Cardiac muscle cell (in vitro differentiated cells and primary cell): ENCODE data around the gene CYP46A1. TPM values are rescaled to one million over a fixed set of nuclear protein-coding genes. Genes with fewer than 3 reads are reported as not detected.

Experiments
- DNase-seq, 2 donors: peaks; one replicate each; pipeline versions ENCODE4 v3.0.0 to v3.0.0-alpha.2; 2010 to 2017; ENCODE audit warnings: low read depth in 1 of 2, low spot score in 1 of 2
- H3K27ac ChIP-seq: fragments of 200-600 bp; sonication (generic); 2 replicates; pipeline ENCODE4 v1.5.1; 2016
- H3K27me3 ChIP-seq: fragments of 200-600 bp; sonication (generic); 2 replicates; pipeline ENCODE4 v1.6.0; 2016; ENCODE audit warnings: control low read depth
- H3K36me3 ChIP-seq: fragments of 200-600 bp; sonication (generic); 2 replicates; pipeline ENCODE4 v1.5.1; 2016; ENCODE audit warnings: control low read depth
- H3K4me1 ChIP-seq: fragments of 200-600 bp; sonication (generic); 2 replicates; pipeline ENCODE4 v1.8.1; 2017; ENCODE audit warnings: low read depth, mild to moderate bottlenecking, mixed run types
- H3K4me3 ChIP-seq: fragments of 200-600 bp; sonication (generic); 2 replicates; pipeline ENCODE4 v1.5.1; 2016; ENCODE audit warnings: mild to moderate bottlenecking
- H3K9me3 ChIP-seq: fragments of 200-600 bp; sonication (generic); 2 replicates; pipeline ENCODE4 v1.5.1; 2017; ENCODE audit warnings: low read depth, mild to moderate bottlenecking, control low read depth
- polyA plus RNA-seq: library from polyadenylated mRNA; unstranded; fragments of >200 nt; fragmentation: Nextera tagmentation; extraction: Ambion mirVana; gene quantifications from 2 replicates; pipeline ENCODE4 v1.2.1, GENCODE V29; 2016
- total RNA-seq: library from RNA; depleted of rRNA; stranded (reverse); fragments of >200 nt; gene quantifications from 2 replicates; pipeline ENCODE4 v1.2.3, GENCODE V29; 2016
- TF ChIP-seq, protein P1 (sequence below): IDR thresholded peaks from 2 replicates; pipeline ENCODE4 v1.5.1; 2012; ENCODE audit warnings: low read depth, mild to moderate bottlenecking, low read length

CYP46A1 gene
- total and polyA plus RNA-seq, 2 experiments from 2014 or later = 11.1 to 15.0 TPM

DNA sequence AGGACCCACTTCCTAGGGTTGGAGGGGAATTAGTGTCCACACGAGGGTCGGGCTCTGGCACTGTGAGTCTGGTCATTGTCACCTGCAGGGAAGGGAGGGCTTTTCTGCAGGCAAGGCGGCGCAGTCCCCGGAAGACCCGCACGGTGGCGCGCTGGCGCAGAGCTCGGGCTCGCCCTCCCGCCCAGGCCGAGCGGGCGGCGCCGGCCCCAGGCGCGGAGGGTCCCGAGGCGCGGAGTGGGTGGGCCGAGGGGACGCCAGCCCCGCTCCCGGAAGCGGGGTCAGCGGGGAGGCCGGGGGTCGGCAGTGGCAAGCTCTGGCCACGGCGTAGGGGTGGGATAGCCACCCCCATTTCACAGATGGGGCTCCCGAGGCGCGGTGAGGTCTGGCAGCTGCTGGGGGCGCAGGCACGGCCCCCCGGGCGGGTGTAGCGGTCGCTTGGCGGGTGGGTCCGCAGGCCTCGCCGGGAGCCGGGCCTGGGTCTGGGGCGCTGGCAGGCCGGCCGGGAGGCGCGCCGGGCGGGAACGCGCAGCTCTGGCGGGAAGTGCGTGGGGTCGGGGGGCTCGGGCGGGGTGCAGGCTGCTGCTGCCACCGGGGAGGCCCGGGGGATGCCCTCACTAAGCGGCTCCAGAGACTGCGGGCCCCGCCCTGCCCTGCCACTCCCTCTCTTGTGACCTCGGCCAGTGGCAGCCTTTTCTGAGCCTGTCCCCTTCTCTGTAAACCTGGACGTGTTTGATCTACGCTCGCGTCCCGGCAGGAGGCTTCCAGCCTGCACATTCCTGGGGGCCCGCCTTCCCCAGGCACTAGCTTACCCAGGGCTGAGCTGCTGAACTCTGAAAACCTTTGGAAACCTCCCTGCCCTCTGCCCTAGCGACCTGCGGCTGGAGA is 46.1 kb downstream of the CYP46A1 start:
- Histone ChIP-seq H3K27ac (no peak overlapping the region), H3K4me1 (peaks cover 6% of the 10 kb centered on the region), H3K27me3 (peaks cover 5% of the 10 kb centered on the region), H3K4me3 (peak overlapping the region; percentile 48), H3K9me3 (no peaks in the 10 kb centered on the region), H3K36me3 (no peaks in the 10 kb centered on the region)
- TF ChIP-seq, protein P1, sequence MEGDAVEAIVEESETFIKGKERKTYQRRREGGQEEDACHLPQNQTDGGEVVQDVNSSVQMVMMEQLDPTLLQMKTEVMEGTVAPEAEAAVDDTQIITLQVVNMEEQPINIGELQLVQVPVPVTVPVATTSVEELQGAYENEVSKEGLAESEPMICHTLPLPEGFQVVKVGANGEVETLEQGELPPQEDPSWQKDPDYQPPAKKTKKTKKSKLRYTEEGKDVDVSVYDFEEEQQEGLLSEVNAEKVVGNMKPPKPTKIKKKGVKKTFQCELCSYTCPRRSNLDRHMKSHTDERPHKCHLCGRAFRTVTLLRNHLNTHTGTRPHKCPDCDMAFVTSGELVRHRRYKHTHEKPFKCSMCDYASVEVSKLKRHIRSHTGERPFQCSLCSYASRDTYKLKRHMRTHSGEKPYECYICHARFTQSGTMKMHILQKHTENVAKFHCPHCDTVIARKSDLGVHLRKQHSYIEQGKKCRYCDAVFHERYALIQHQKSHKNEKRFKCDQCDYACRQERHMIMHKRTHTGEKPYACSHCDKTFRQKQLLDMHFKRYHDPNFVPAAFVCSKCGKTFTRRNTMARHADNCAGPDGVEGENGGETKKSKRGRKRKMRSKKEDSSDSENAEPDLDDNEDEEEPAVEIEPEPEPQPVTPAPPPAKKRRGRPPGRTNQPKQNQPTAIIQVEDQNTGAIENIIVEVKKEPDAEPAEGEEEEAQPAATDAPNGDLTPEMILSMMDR = peak; percentile 72
- DNase-seq = peak in 1 of 2 donors; percentile 87

DNA sequence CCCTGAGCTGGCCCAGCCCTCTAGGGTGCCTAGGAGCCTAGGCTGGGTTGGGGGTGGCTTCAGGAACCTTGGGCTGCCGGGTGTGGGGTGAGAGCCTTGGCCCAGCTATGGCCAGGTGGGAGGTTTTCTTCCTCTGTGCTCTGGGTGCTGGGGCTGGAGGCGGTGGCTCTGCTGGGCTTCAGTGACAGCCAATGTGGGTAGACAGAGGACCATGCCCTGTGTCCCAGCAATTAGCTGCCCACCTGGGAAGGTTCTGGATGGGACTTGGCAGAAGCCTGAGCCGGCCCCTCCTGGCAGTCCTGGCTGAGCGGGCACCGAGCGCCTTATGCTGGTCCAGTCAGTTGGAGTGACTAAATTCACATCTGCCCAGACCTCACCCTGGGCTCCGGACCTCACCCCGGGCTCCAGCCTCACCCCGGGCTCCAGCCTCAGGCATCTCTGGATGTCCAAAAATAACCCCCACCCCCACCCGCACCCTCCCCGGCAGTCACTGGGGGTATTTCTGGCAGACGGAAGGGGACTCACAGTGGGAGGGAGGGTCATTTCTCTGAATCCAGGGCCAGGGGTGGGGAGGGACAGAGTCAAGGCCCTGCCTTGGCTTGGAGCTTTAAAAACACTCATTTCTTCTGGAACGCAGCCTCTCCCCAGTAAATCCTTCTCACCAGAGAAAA is 46.9 kb downstream of the CYP46A1 start:
- no peak for DNase-seq
- no peaks in the 10 kb centered on the region for H3K36me3 ChIP-seq
- H3K4me3 ChIP-seq = no peak overlapping the region
- H3K4me1 ChIP-seq = peaks cover 6% of the 10 kb centered on the region
- TF ChIP-seq, protein P1 = no peak
- no peaks in the 10 kb centered on the region for H3K9me3 ChIP-seq
- H3K27ac ChIP-seq = no peak overlapping the region
- H3K27me3 ChIP-seq = peaks cover 5% of the 10 kb centered on the region

DNA sequence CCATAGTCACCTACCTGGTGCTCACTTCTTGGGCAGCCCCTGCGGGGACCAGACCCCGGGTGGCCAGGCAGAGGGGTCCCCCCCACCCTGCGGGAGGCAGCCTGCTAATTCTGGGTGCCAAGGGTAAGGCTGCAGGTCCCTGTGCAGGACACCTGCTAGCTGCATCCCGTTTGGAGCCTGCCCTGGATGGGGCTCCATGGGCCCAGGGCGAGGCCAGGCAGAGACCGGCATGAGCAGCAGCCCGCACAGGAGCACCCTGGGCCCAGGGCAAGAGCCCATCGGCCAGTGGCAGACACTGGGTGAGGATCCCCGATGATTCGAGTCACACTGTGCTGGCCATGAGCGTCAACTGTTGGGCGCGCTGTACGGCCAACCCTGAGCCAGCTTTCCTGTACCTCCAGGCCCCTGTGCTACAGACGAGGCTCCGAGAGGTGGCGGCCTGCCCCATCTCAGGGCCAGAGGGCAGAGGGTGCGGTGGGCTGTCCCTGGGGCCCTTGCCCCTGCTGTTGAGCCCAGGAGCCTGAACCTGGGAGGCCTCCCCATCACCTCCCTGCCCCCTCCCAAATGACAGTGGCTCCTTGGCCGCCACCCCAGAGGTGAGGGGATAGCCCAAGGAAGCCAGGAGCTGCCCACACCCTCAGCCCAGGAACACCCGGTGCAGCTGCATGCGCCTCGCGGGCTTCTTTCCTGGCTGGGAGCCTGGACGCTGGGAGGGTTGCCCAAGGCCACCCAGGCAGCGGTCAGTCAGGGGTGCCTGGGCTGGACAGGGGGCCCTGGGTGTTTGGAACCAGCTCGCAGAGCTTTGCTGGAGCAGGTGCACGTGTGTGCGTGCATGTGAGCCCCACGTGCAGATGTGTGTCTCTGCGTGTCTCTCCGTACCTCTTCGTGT is 47.7 kb downstream of the CYP46A1 start:
- TF ChIP-seq, protein P1 = no peak
- H3K36me3 ChIP-seq = no peaks in the 10 kb centered on the region
- no peak overlapping the region for H3K4me3 ChIP-seq
- H3K27ac ChIP-seq = no peak overlapping the region
- peaks cover 8% of the 10 kb centered on the region for H3K4me1 ChIP-seq
- H3K27me3 ChIP-seq = peaks cover 5% of the 10 kb centered on the region
- DNase-seq = no peak
- no peaks in the 10 kb centered on the region for H3K9me3 ChIP-seq

DNA sequence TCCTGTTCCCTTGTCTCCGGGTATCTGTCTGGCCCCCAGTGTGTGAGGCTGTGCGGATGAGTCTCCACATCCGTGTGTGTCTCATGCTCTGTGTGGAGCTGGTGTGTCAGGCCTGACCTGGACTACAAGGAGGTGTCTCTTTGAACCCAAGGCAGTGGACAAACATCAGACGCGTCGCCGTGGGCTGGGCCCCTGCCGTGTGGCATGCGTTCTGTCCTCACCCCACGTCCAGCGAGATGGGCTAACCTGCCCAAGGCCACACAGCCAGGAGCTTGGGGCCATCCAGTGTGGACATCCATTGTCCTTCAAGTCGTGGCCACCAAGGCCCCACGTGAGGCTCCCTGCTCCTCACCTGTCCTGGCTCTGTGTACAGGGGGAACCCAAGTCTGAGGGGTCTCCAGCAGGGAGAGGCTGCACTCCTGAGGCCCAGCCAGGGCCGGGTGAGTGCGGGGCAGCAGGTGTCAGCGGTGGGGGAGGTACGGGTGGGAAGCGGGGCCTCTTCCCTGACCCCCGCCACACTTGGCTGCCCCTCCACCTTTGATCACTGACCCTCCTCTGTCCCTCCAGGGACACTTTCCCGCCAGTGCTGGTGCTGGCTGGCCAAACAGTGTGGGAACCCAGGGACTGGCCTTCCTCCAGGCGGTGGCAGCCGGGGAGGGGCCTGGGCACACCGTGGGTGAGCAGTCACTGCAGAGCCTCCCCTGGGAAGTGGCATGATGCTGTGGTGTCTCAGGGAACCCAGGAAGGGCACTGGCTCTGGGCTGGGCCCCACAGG is 48.5 kb downstream of the CYP46A1 start:
- H3K9me3 ChIP-seq = no peaks in the 10 kb centered on the region
- no peaks in the 10 kb centered on the region for H3K36me3 ChIP-seq
- peaks cover 5% of the 10 kb centered on the region for H3K27me3 ChIP-seq
- no peak overlapping the region for H3K27ac ChIP-seq
- H3K4me1 ChIP-seq = peaks cover 16% of the 10 kb centered on the region
- no peak overlapping the region for H3K4me3 ChIP-seq
- TF ChIP-seq, protein P1 = no peak
- DNase-seq = no peak

DNA sequence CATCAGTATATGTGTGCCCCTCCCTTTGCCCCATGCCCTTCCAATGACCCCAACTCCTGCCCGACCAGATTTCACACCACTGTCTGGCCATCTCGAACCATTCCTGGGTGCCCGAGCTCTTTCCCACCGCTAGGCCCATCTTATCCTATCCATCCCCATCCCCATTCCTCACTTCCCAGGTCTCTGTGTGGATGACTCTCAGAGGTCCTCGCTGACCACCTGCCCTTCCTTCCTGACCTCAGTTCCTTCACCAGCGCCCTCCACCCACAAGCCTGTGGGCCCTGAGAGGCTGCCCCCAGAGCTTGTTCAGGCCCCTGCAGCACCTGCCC is 49.1 kb downstream of the CYP46A1 start:
- Histone ChIP-seq H3K4me1 (peaks cover 21% of the 10 kb centered on the region), H3K27me3 (peaks cover 5% of the 10 kb centered on the region), H3K9me3 (no peaks in the 10 kb centered on the region), H3K27ac (no peak overlapping the region), H3K36me3 (no peaks in the 10 kb centered on the region), H3K4me3 (no peak overlapping the region)
- DNase-seq = no peak
- TF ChIP-seq, protein P1 = no peak
